Tibial nerve (tissue), 4 donors: Measurements from ENCODE around the gene LPIN3.
A peak's percentile ranks its signal among the peaks of the same experiment; 100 is the strongest.

Source experiments
- CTCF ChIP-seq, 5 experiments: fragments of 200-600 bp in 3 of 5; fragments of 450-650 bp in 2 of 5; sonication (generic) in 3 of 5; IDR thresholded peaks; one replicate each; pipeline ENCODE4 v1.5.1; 2016 to 2019; ENCODE audit warnings: antibody characterized with exemption in 5 of 5, mild to moderate bottlenecking in 3 of 5, moderate library complexity in 2 of 5
- EP300 ChIP-seq, 2 donors: sonication (generic); formaldehyde crosslinking; IDR thresholded peaks; one replicate each; pipeline ENCODE4 v1.6.1; 2017; ENCODE audit warnings: antibody characterized with exemption in 2 of 2, mild to moderate bottlenecking in 1 of 2

- TF ChIP-seq CTCF (IDR thresholded peaks at IDR 0.05): no peak
- peak in 1 of 2 donors; percentile 44 for TF ChIP-seq EP300 (IDR thresholded peaks at IDR 0.05)
Observed at GRCh38 chr20:41334443-41335421, 5.9 kb upstream of the LPIN3 start.
